CD14-positive monocyte (primary cell): ENCODE results near the gene MRTFB. TPM values are rescaled to one million over a fixed set of nuclear protein-coding genes. Genes with fewer than 3 reads are reported as not detected.

ENCODE experiments used
- DNase-seq, 3 donors: peaks; one replicate each; pipeline ENCODE4 v3.0.0-alpha.2; 2011 to 2022
- H2AFZ ChIP-seq: 2 replicates; pipeline ENCODE4 v1.6.0; 2012; ENCODE audit warnings: mild to moderate bottlenecking, low read depth, low read length, inconsistent platforms; ENCODE audit not compliant: insufficient read depth, poor library complexity, severe bottlenecking
- H3K27ac ChIP-seq, 2 donors: 1 replicate in 1 of 2; 2 replicates in 1 of 2; pipeline ENCODE4 v1.5.1; 2012 to 2013; ENCODE audit warnings: low read length in 2 of 2, control low read depth in 1 of 2, inconsistent platforms in 1 of 2, low read depth in 1 of 2, mild to moderate bottlenecking in 1 of 2
- H3K27me3 ChIP-seq, 2 donors: one replicate each; pipeline versions ENCODE4 v1.6.0 to v1.6.1; 2011 to 2013; ENCODE audit warnings: low read length in 2 of 2; ENCODE audit not compliant: control insufficient read depth in 2 of 2, insufficient read depth in 2 of 2
- H3K36me3 ChIP-seq, 2 donors: replicated peaks in 1 of 2; 1 replicate in 1 of 2; 2 replicates in 1 of 2; pipeline versions ENCODE4 v1.5.1 to v1.6.1; 2012 to 2013; ENCODE audit warnings: low read length in 2 of 2, control low read depth in 1 of 2, inconsistent platforms in 1 of 2, mild to moderate bottlenecking in 1 of 2; ENCODE audit not compliant: insufficient read depth in 2 of 2, control insufficient read depth in 1 of 2
- H3K4me1 ChIP-seq, 2 donors: 1 replicate in 1 of 2; 2 replicates in 1 of 2; pipeline versions ENCODE4 v1.5.1 to v1.6.1; 2012 to 2013; ENCODE audit warnings: low read length in 2 of 2, control low read depth in 1 of 2, inconsistent platforms in 1 of 2, mild to moderate bottlenecking in 1 of 2, moderate library complexity in 1 of 2; ENCODE audit not compliant: insufficient read depth in 2 of 2, control insufficient read depth in 1 of 2
- H3K4me2 ChIP-seq: replicated peaks from 2 replicates; pipeline ENCODE3; 2012; ENCODE audit warnings: low read length, moderate library complexity, mild to moderate bottlenecking; ENCODE audit not compliant: poor library complexity, severe bottlenecking; ENCODE audit errors: extremely low read depth
- H3K4me3 ChIP-seq, 3 experiments: fragments of 200-600 bp in 1 of 3; sonication (generic) in 1 of 3; replicated peaks in 1 of 3; 1 replicate in 2 of 3; 2 replicates in 1 of 3; pipeline ENCODE4 v1.5.1; 2011 to 2013; ENCODE audit warnings: low read length in 3 of 3, mild to moderate bottlenecking in 3 of 3, control low read depth in 2 of 3, low read depth in 2 of 3, inconsistent platforms in 1 of 3, moderate library complexity in 1 of 3
- H3K79me2 ChIP-seq: 2 replicates; pipeline ENCODE4 v1.6.0; 2012; ENCODE audit warnings: mild to moderate bottlenecking, control low read depth, inconsistent platforms, low read length, moderate library complexity; ENCODE audit not compliant: insufficient read depth
- H3K9ac ChIP-seq: 2 replicates; pipeline ENCODE4 v1.6.0; 2017; ENCODE audit warnings: low read length, mild to moderate bottlenecking; ENCODE audit not compliant: insufficient read depth, poor library complexity, severe bottlenecking
- H3K9me3 ChIP-seq, 2 donors: replicated peaks in 1 of 2; 1 replicate in 1 of 2; 2 replicates in 1 of 2; pipeline versions ENCODE4 v1.5.1 to v1.6.1; 2012 to 2013; ENCODE audit warnings: low read length in 2 of 2, control low read depth in 1 of 2; ENCODE audit not compliant: control insufficient read depth in 1 of 2, insufficient read depth in 1 of 2
- H4K20me1 ChIP-seq: 2 replicates; pipeline ENCODE4 v1.6.0; 2012; ENCODE audit warnings: mild to moderate bottlenecking, low read length, control low read depth, moderate library complexity; ENCODE audit not compliant: insufficient read depth
- H3K27ac Mint-ChIP-seq, 7 donors: one replicate each; pipeline ENCODE4 v1.8.0; 2020; ENCODE audit warnings: mild to moderate bottlenecking in 7 of 7, mixed read lengths in 7 of 7, moderate library complexity in 6 of 7, inconsistent platforms in 2 of 7
- H3K27me3 Mint-ChIP-seq, 3 donors: one replicate each; pipeline ENCODE4 v1.8.0; 2021 to 2022; ENCODE audit warnings: low read depth in 3 of 3, mild to moderate bottlenecking in 3 of 3, mixed read lengths in 3 of 3, moderate library complexity in 3 of 3, inconsistent platforms in 1 of 3
- H3K36me3 Mint-ChIP-seq, 2 donors: one replicate each; pipeline ENCODE4 v1.8.0; 2020; ENCODE audit warnings: mixed read lengths in 2 of 2, inconsistent platforms in 1 of 2, mild to moderate bottlenecking in 1 of 2
- H3K4me1 Mint-ChIP-seq: one replicate; pipeline ENCODE4 v1.8.0; 2020; ENCODE audit warnings: mild to moderate bottlenecking, mixed read lengths
- H3K4me3 Mint-ChIP-seq, 2 donors: one replicate each; pipeline ENCODE4 v1.8.0; 2020; ENCODE audit warnings: mild to moderate bottlenecking in 2 of 2, mixed read lengths in 2 of 2, moderate library complexity in 1 of 2
- H3K9me3 Mint-ChIP-seq, 7 donors: one replicate each; pipeline ENCODE4 v1.8.0; 2020 to 2022; ENCODE audit warnings: mixed read lengths in 7 of 7, mild to moderate bottlenecking in 6 of 7, moderate library complexity in 6 of 7, inconsistent platforms in 2 of 7
- CTCF ChIP-seq: fragments of 200-600 bp; IDR thresholded peaks from one replicate; pipeline ENCODE4 v1.8.0; 2022; ENCODE audit warnings: antibody characterized with exemption, mild to moderate bottlenecking
- WGBS: methylation state at CpG from one replicate; pipeline ENCODE4 v1.1.5; 2013; ENCODE audit warnings: missing lambda C conversion rate; ENCODE audit not compliant: insufficient coverage; 5-methylcytosine and 5-hydroxymethylcytosine counted together
- intact Hi-C, 2 donors: fragments of 100-400 bp; cut with micrococcal nuclease; formaldehyde crosslinking; loops; one replicate each; pipeline versions ENCODE4 v1.15.0 to v1.15.1; 2023
- polyA plus RNA-seq, 3 donors: library from polyadenylated mRNA; depleted of rRNA in 1 of 3; unstranded in 2 of 3; stranded (reverse) in 1 of 3; fragments of 300-500 nt in 2 of 3; fragments of >200 nt in 1 of 3; fragmentation: Illumina TruSeq in 2 of 3; gene quantifications; 1 replicate in 2 of 3; 2 replicates in 1 of 3; pipeline ENCODE4 v1.2.3, GENCODE V29; 2012 to 2021

Gene MRTFB
- polyA plus RNA-seq, 3 donors: 0.69 to 1.4 (median 0.87) TPM

- no peak overlapping the region for H3K4me3 Mint-ChIP-seq
- H3K4me3 ChIP-seq: no peak overlapping the region
- H3K36me3 Mint-ChIP-seq: peaks cover 1 to 2% of the 10 kb centered on the region in 2 donors
- intact Hi-C loops: no loop called here
- no peak overlapping the region for H2AFZ ChIP-seq
- 82% methylated on average over 3 of the region's 6 CpGs for WGBS
- H3K9me3 ChIP-seq: no peaks in the 10 kb centered on the region
- no peaks in the 10 kb centered on the region for H3K36me3 ChIP-seq
- H3K4me1 ChIP-seq: peaks cover 0 to 4% of the 10 kb centered on the region in 2 donors
- H3K9me3 Mint-ChIP-seq: no peaks in the 10 kb centered on the region
- H4K20me1 ChIP-seq: no peaks in the 10 kb centered on the region
- no peak overlapping the region for H3K4me2 ChIP-seq
- peak in 1 of 3 donors; percentile 7 for DNase-seq
- H3K27ac ChIP-seq: no peak overlapping the region
- no peaks in the 10 kb centered on the region for H3K79me2 ChIP-seq
- H3K27me3 Mint-ChIP-seq: no peaks in the 10 kb centered on the region
- H3K4me1 Mint-ChIP-seq: peaks cover 13% of the 10 kb centered on the region
- H3K27me3 ChIP-seq: no peaks in the 10 kb centered on the region
- no peak for TF ChIP-seq CTCF
- H3K9ac ChIP-seq: no peak overlapping the region
- no peak overlapping the region for H3K27ac Mint-ChIP-seq
Observed at GRCh38 chr16:14088155-14088753, 17.1 kb downstream of the MRTFB start.

- Mint-ChIP-seq H3K27me3 (no peaks in the 10 kb centered on the region), H3K36me3 (peaks cover 1 to 2% of the 10 kb centered on the region in 2 donors), H3K4me1 (peaks cover 13% of the 10 kb centered on the region), H3K27ac (no peak overlapping the region), H3K4me3 (no peak overlapping the region), H3K9me3 (no peaks in the 10 kb centered on the region)
- Histone ChIP-seq H2AFZ (no peak overlapping the region), H3K36me3 (no peaks in the 10 kb centered on the region), H3K4me3 (no peak overlapping the region), H4K20me1 (no peaks in the 10 kb centered on the region), H3K9me3 (no peaks in the 10 kb centered on the region), H3K4me2 (no peak overlapping the region), H3K27me3 (no peaks in the 10 kb centered on the region), H3K4me1 (peaks cover 0 to 4% of the 10 kb centered on the region in 2 donors), H3K79me2 (no peaks in the 10 kb centered on the region), H3K9ac (no peak overlapping the region), H3K27ac (no peak overlapping the region)
- intact Hi-C loops: no loop called here
- DNase-seq: no peak
- WGBS: no CpG with 5 or more reads among the region's 1 CpG
- TF ChIP-seq CTCF: no peak
Observed at GRCh38 chr16:14089283-14089823, 18.2 kb downstream of the MRTFB start.
